ENCODE measurements around the gene RIPK1.

- TF ChIP-seq CTCF (IDR thresholded peaks at IDR 0.05; ENCODE audit: insufficient read depth, low read length) = no peak
- no peak for TF ChIP-seq POLR2AphosphoS5 (IDR thresholded peaks at IDR 0.05; ENCODE audit: low read depth)
These were observed 30.5 kb upstream of the RIPK1 start for GRCh38 chr6:3037638-3038365.
